NCI-H1105 treated with DMSO at 0.1 percent for 48 hours (cell line): Measurements from ENCODE around the gene PTAR1.

Experiments used
- DNase-seq: peaks from one replicate; lab custom pipeline; 2025; lab: John Stamatoyannopoulos, UW

The PTAR1 gene

DNA sequence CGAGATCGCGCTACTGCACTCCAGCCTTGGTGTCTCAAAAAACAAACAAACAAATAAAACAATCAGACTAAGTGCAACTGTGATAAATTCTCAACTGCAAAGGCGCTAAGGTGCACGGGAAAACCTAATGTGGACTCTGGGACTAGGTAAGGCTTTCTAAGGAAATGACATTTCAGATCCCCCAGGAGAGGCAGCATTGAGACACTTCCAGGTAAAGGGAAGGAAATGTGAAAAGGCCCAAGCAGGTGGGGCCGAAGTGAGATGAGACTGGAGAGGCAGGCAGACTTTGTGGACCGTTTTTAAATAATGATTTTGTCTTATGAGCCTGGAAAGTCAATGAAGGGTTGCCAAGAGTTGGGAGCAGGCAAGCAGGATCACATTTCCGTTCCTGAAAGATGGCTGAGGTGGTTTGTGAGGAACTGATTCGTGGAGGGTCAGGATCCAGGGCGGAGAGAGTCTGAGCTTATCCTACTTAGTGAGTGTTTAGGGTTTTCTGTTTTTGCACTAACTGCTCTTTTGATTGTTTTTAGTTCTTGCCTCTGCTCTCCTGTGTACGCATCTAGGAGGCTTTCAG lies 85.6 kb downstream of the PTAR1 start:
- DNase-seq: no peak

DNA sequence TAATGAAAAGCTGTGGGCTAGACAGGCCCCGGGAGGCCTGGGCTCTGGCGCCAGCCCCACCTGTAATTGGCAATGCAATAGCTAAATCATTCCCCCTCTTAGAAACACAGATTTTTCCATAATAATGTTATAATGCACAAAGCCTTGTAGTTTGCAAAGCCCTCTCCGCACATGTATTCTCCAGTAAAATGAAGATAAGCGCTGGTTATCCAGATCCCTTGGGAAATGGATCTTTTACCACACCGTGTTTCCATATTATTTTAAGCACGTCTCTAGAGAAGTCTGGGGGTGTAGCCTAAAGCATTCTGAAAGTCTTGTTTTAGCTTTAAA lies 86.5 kb downstream of the PTAR1 start:
- no peak for DNase-seq

DNA sequence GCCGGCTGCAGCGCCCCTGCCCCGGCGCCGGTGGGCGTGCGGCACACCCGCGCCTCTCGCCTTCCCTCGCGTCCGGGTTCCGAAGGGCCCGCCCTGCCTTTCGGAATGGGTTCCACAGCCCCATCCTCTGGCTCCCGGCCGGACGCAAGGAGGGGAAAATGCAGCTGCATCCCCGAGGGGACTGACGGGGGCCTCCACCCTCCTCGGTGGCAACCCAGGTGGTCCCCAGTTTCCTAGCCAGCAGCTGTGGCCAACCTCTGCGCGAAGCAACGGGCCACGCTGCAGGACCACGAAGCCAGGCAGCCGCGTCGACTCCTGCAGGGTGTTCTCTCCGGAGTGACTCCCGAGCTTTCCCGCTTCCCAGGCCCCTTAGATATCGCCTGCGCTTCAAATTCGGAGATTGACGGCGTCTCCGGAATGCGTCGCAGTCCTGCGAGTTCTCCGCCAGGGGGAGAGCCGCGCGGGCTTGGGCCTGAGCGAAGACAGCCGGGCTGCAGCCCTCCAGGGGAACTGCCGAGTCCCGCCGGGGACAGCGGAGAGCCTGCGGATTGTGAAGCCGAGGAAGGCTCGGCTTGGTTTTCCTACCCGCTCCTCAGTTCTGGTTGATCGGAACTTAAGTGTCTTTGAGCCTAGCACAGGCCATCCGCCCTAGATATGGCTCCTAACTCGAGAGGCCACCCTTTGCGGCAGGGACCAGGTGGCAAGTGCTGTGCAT lies 87.1 kb downstream of the PTAR1 start:
- peak; percentile 90 for DNase-seq

DNA sequence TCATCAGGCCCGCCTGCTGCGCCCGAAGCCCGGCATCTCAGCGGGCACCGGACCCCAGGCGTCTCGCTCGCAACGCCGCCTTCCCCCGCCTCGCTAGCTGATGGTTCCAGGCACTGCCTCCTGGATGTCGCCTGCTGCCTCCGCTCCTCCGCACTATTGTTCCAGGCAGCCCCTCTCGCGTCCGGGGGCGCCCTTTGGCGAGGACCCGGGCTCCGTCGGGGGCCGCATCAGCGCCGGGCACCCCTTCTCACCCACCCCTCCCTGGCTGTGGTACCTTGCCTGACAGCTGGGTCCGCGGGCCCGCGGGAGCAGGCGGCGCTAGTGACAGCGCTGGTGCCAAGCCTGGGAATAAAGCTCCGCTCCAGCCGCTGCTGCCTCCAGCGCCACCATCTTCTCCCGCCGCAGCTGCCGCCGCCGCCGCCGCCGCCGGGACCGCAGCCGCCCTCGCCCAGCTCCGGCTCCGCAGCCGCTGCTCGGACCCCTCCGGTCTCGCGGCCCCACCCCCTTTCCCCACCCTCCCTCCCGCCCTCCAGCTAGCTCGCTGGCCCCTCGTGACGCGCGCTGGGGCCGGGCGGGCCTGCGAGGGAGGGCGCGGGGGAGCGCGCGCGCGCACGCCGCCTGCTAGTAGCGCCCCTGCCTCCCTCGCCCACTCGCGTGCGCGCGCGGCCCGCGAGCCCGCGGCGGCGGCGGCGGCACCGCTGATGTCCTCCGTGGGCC lies 87.8 kb downstream of the PTAR1 start, which contains the start of gene APBA1:
Gene APBA1, minus strand, starts transcription at position 493 of the 717 bp plus-strand sequence.
- peak; percentile 75 for DNase-seq

DNA sequence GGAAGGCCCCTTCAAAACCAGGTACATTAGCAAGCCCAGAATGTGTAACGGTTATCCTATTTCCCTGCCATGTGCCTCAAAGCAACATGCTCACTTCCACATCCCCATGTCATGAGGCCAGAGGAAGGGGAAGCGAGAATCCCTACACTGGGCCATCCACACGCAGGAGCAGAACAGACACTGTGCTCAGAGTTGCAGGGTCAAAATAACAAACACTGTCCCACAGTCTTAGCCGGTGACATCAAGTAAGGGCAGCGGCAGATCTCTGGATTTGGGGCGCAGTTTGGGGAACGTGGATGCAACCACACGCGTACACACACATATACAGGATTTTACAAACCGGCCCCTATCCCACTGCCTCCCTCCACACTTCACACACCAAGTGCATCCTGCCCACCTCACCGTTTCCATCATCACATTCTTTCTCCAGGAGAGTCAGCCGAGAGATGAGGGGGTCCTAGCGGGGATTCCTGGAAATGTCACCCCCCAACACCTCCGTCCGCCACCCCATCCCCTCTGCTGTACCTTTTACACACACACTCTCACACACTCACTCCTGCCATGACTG lies 88.4 kb downstream of the PTAR1 start:
- no peak for DNase-seq

DNA sequence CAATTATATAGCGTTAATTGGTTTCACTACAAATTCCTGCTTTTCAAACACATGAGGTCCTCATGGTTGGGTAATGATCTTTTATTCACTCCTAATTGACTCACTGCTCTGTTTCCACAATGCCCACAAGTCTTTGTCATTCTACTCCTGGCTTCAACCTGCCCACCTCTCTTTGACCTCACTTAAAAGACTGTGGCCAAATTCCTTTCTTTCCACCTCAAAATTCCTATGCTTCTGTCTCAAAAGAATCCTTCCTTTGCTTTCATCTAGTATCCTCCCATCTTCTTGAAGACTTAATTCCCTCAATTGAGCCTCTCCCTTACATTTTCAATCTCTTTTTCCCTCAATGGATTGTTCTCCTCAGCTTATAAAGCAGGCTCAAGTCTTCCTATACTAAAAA lies 92.5 kb downstream of the PTAR1 start:
- DNase-seq: no peak

DNA sequence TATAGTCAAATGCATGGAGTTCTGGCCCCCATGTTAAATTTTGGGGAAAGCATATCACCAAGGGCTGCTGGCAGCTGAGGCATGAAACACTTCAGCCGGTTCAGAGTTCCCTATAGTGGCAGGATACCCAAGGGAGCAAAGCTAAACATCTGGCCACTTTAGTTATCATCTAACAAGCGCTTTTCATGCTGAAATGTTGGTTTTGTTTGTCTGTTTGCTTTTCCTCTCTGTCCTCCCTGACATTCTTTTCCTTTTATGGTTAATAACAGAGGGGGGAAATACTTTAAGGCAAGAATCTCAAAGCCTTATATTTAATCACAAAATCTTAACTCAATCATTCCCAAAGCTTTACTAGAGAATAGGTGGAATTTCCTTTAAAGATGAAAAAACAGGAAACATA lies 99.5 kb downstream of the PTAR1 start:
- DNase-seq: no peak
